ENCODE data around the gene TMC8. TPM values are rescaled to one million over a fixed set of nuclear protein-coding genes. Genes with fewer than 3 reads are reported as not detected.
"Not testable (repeated sequence)": the region's sequence is repeated elsewhere in the genome, so short reads cannot be mapped to it uniquely, and the experiment has no call there.

Gene TMC8, protein sequence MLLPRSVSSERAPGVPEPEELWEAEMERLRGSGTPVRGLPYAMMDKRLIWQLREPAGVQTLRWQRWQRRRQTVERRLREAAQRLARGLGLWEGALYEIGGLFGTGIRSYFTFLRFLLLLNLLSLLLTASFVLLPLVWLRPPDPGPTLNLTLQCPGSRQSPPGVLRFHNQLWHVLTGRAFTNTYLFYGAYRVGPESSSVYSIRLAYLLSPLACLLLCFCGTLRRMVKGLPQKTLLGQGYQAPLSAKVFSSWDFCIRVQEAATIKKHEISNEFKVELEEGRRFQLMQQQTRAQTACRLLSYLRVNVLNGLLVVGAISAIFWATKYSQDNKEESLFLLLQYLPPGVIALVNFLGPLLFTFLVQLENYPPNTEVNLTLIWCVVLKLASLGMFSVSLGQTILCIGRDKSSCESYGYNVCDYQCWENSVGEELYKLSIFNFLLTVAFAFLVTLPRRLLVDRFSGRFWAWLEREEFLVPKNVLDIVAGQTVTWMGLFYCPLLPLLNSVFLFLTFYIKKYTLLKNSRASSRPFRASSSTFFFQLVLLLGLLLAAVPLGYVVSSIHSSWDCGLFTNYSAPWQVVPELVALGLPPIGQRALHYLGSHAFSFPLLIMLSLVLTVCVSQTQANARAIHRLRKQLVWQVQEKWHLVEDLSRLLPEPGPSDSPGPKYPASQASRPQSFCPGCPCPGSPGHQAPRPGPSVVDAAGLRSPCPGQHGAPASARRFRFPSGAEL
- 24.3 TPM for total RNA-seq (2013)
- 100 to 1,000 TPM in 1 of 3 donors, 10 to 100 TPM in 2; 13.3 to 151 (median 15.1) TPM for polyA plus RNA-seq
- 26.0 and 27.4 TPM in 2 replicates for polyA minus RNA-seq
- total RNA-seq: 11.5 to 77.1 (median 56.5) reads per million in 11 experiments

DNA sequence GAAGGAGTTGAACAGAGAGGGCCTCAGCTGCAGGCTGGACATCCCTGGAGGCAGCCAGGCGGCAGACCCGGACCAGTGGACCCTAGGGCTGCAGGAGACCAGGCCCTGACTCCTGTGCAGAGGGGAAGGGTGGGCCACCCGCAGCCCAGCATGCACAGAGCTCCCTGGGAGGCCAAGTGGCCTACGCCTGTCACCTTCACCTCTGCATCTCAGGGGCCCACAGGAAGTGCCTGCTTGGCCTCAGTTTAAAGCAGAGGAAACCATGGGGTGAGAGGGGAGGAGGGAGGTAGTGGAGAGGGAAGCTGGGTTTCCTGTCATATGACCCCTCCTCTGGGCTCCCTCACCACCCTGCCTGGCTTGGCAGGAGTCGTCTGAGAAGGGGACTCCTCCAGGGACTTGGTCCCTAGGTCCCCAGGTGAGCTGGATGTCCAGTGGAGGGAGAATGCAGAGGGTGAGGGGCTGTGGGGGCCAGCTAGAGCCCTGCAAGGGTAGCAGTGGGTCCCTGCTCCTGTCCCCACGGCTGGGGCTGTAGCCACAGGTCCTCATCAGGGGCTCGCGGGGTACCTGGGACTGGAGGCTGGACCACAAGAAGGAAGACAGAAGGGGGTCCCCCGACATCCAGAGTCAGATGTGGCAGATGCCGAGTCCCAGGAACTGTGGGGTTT, at the start of gene TMC8:
TSS of gene TMC8 (plus strand) at position 335 of the 665 bp plus-strand sequence. CDS start 818 bp downstream, outside the sequence.
- no peaks in the 10 kb centered on the region for H3K27me3 ChIP-seq (ENCODE audit: control insufficient read depth in 2 of 2, insufficient read depth in 2 of 2, low read length in 2 of 2)
- peaks cover 69 to 91% of the 10 kb centered on the region in 2 donors for H3K4me1 ChIP-seq (ENCODE audit: control insufficient read depth in 1 of 2, insufficient read depth in 2 of 2, low read length in 2 of 2)
- Mint-ChIP-seq H3K4me3 (peak within 1 kb of the TSS; percentile 89 to 94), H3K27ac (peak within 1 kb of the TSS; percentile 89 to 95 (median 93)), H3K4me1 (peaks cover 66% of the 10 kb centered on the region), H3K9me3 (no peaks in the 10 kb centered on the region), H3K36me3 (peaks cover 28 to 32% of the 10 kb centered on the region in 2 donors), H3K27me3 (ENCODE audit: low read depth in 3 of 3) (no peaks in the 10 kb centered on the region)
- no peaks in the 10 kb centered on the region for H3K9me3 ChIP-seq (replicated peaks in 1 of 2; ENCODE audit: control insufficient read depth in 1 of 2, insufficient read depth in 1 of 2, low read length in 2 of 2)
- intact Hi-C loops (cut with micrococcal nuclease): no loop called here
- H3K36me3 ChIP-seq (replicated peaks in 1 of 2; ENCODE audit: control insufficient read depth in 1 of 2, insufficient read depth in 2 of 2, low read length in 2 of 2): peaks cover 31 to 33% of the 10 kb centered on the region in 2 donors
- peak within 1 kb of the TSS; percentile 100 for H3K4me2 ChIP-seq (replicated peaks; ENCODE audit: extremely low read depth, low read length, poor library complexity, severe bottlenecking)
- peak within 1 kb of the TSS; percentile 60 for H3K9ac ChIP-seq (ENCODE audit: insufficient read depth, low read length, poor library complexity, severe bottlenecking)
- H3K79me2 ChIP-seq (ENCODE audit: insufficient read depth, low read length): peaks cover 90% of the 10 kb centered on the region
- H3K27ac ChIP-seq (ENCODE audit: low read depth in 1 of 2, low read length in 2 of 2): peak within 1 kb of the TSS; percentile 66 to 85
- H4K20me1 ChIP-seq (ENCODE audit: insufficient read depth, low read length): peaks cover 57% of the 10 kb centered on the region
- WGBS (ENCODE audit: insufficient coverage): 0% methylated on average over 6 of the region's 10 CpGs
- peak within 1 kb of the TSS; percentile 69 for H2AFZ ChIP-seq (ENCODE audit: insufficient read depth, low read depth, low read length, poor library complexity, severe bottlenecking)
- H3K4me3 ChIP-seq (replicated peaks in 1 of 3; ENCODE audit: low read depth in 2 of 3, low read length in 3 of 3): peak within 1 kb of the TSS; percentile 63 to 96 (median 73)
- TF ChIP-seq, protein P1, sequence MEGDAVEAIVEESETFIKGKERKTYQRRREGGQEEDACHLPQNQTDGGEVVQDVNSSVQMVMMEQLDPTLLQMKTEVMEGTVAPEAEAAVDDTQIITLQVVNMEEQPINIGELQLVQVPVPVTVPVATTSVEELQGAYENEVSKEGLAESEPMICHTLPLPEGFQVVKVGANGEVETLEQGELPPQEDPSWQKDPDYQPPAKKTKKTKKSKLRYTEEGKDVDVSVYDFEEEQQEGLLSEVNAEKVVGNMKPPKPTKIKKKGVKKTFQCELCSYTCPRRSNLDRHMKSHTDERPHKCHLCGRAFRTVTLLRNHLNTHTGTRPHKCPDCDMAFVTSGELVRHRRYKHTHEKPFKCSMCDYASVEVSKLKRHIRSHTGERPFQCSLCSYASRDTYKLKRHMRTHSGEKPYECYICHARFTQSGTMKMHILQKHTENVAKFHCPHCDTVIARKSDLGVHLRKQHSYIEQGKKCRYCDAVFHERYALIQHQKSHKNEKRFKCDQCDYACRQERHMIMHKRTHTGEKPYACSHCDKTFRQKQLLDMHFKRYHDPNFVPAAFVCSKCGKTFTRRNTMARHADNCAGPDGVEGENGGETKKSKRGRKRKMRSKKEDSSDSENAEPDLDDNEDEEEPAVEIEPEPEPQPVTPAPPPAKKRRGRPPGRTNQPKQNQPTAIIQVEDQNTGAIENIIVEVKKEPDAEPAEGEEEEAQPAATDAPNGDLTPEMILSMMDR (IDR thresholded peaks at IDR 0.05): no peak
- DNase-seq: peak; percentile 57 to 78 (median 73)

DNA sequence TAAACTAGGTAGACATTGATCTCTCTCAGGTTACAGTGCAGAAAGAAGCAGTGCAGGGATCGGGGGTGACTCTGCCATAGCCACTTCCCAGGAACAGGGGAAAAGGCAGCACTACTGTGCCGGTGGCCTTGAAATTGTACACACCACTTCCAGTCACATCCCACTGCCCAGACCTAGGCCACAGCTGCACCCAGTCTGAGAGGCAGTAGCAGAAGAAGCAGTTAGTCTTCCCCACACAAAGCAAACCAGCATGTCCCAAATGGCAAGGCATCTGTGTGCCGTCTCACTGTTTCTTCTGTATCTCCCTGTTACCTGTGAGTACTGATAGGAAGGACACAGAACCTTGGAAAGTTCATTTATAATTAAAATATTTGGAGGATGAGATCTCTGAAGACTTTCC, 49.0 kb upstream of the TMC8 start:
- H3K27me3 ChIP-seq (ENCODE audit: control insufficient read depth in 2 of 2, insufficient read depth in 2 of 2, low read length in 2 of 2): no peaks in the 10 kb centered on the region
- no peak overlapping the region for H3K4me3 ChIP-seq (replicated peaks in 1 of 3; ENCODE audit: low read depth in 2 of 3, low read length in 3 of 3)
- H3K4me2 ChIP-seq (replicated peaks; ENCODE audit: extremely low read depth, low read length, poor library complexity, severe bottlenecking): no peak overlapping the region
- H3K4me1 ChIP-seq (ENCODE audit: control insufficient read depth in 1 of 2, insufficient read depth in 2 of 2, low read length in 2 of 2): no peaks in the 10 kb centered on the region
- Mint-ChIP-seq H3K4me1 (peaks cover 10% of the 10 kb centered on the region), H3K36me3 (peaks cover 53 to 78% of the 10 kb centered on the region in 2 donors), H3K4me3 (no peak overlapping the region), H3K27me3 (ENCODE audit: low read depth in 3 of 3) (peaks cover 0 to 1% (median 0%) of the 10 kb centered on the region in 3 donors), H3K9me3 (no peaks in the 10 kb centered on the region), H3K27ac (peak overlapping the region in 1 of 7 donors; percentile 11)
- intact Hi-C loops (cut with micrococcal nuclease): no loop called here
- no peak overlapping the region for H2AFZ ChIP-seq (ENCODE audit: insufficient read depth, low read depth, low read length, poor library complexity, severe bottlenecking)
- H3K27ac ChIP-seq (ENCODE audit: low read depth in 1 of 2, low read length in 2 of 2): no peak overlapping the region
- TF ChIP-seq, protein P1 (IDR thresholded peaks at IDR 0.05): no peak
- 90% methylated on average over 2 of the region's 3 CpGs for WGBS (ENCODE audit: insufficient coverage)
- no peaks in the 10 kb centered on the region for H3K79me2 ChIP-seq (ENCODE audit: insufficient read depth, low read length)
- H3K9me3 ChIP-seq (replicated peaks in 1 of 2; ENCODE audit: control insufficient read depth in 1 of 2, insufficient read depth in 1 of 2, low read length in 2 of 2): no peaks in the 10 kb centered on the region
- H3K9ac ChIP-seq (ENCODE audit: insufficient read depth, low read length, poor library complexity, severe bottlenecking): no peak overlapping the region
- H4K20me1 ChIP-seq (ENCODE audit: insufficient read depth, low read length): no peaks in the 10 kb centered on the region
- peaks cover 34 to 81% of the 10 kb centered on the region in 2 donors for H3K36me3 ChIP-seq (replicated peaks in 1 of 2; ENCODE audit: control insufficient read depth in 1 of 2, insufficient read depth in 2 of 2, low read length in 2 of 2)
- no peak for DNase-seq

DNA sequence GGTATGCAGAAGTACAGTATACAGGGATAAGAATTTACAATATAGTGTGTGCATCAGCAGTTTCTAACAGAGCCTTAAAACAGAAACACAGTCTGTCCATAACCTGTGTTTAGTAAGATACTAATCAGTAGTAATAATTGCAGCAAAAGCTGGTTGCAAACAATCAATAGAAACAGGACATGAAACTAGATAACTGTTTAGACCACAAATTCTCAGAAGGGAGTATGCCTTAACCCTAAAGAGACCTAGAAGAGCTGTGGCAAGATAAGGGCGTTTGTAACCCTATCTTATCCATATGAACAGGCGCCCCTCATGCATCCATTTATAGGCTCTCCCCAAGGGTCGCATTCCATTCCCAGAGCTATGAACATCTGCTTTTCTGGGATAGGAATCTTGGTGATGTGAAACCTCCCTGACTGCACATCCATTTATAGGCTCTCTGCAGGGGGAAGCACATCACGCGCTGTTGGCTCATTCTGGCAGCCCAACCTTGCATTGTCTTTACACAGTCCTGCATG, 48.2 kb upstream of the TMC8 start:
- H3K4me3 Mint-ChIP-seq; H3K4me2 ChIP-seq (replicated peaks; ENCODE audit: extremely low read depth, low read length, poor library complexity, severe bottlenecking); H3K79me2 ChIP-seq (ENCODE audit: insufficient read depth, low read length); H4K20me1 ChIP-seq (ENCODE audit: insufficient read depth, low read length); intact Hi-C loops (cut with micrococcal nuclease); H3K9me3 Mint-ChIP-seq; H2AFZ ChIP-seq (ENCODE audit: insufficient read depth, low read depth, low read length, poor library complexity, severe bottlenecking); H3K27me3 ChIP-seq (ENCODE audit: control insufficient read depth in 2 of 2, insufficient read depth in 2 of 2, low read length in 2 of 2); H3K27me3 Mint-ChIP-seq (ENCODE audit: low read depth in 3 of 3); H3K4me1 ChIP-seq (ENCODE audit: control insufficient read depth in 1 of 2, insufficient read depth in 2 of 2, low read length in 2 of 2); DNase-seq; H3K4me1 Mint-ChIP-seq; H3K4me3 ChIP-seq (replicated peaks in 1 of 3; ENCODE audit: low read depth in 2 of 3, low read length in 3 of 3); H3K9me3 ChIP-seq (replicated peaks in 1 of 2; ENCODE audit: control insufficient read depth in 1 of 2, insufficient read depth in 1 of 2, low read length in 2 of 2); H3K27ac ChIP-seq (ENCODE audit: low read depth in 1 of 2, low read length in 2 of 2); H3K9ac ChIP-seq (ENCODE audit: insufficient read depth, low read length, poor library complexity, severe bottlenecking): not testable (repeated sequence)
- Mint-ChIP-seq H3K36me3 (peaks cover 52 to 77% of the 10 kb centered on the region in 2 donors), H3K27ac (peak overlapping the region in 1 of 7 donors; percentile 48)
- H3K36me3 ChIP-seq (replicated peaks in 1 of 2; ENCODE audit: control insufficient read depth in 1 of 2, insufficient read depth in 2 of 2, low read length in 2 of 2): peaks cover 36 to 81% of the 10 kb centered on the region in 2 donors
- WGBS (ENCODE audit: insufficient coverage): no CpG with 5 or more reads among the region's 5 CpGs
